ENCODE data around the gene OTUD5.

GRCh38 chrX:48902776-48903175 lies 54.6 kb downstream of the OTUD5 start:
- TF ChIP-seq CTCF (IDR thresholded peaks at IDR 0.05), result no peak
- no peak for TF ChIP-seq EP300 (IDR thresholded peaks at IDR 0.05)

Measured in esophagus muscularis mucosa (tissue), 3 donors.